GM21825 (cell line): ENCODE measurements around the gene PQBP1.
A peak's percentile ranks its signal among the peaks of the same experiment; 100 is the strongest.

Experiments used
- ATAC-seq: cut with Tn5 transposase; IDR thresholded peaks from one replicate; pipeline ENCODE4 v1.9.1; 2021; ENCODE audit warnings: mild to moderate bottlenecking, moderate library complexity; ENCODE audit not compliant: unreplicated experiment

Gene PQBP1

DNA sequence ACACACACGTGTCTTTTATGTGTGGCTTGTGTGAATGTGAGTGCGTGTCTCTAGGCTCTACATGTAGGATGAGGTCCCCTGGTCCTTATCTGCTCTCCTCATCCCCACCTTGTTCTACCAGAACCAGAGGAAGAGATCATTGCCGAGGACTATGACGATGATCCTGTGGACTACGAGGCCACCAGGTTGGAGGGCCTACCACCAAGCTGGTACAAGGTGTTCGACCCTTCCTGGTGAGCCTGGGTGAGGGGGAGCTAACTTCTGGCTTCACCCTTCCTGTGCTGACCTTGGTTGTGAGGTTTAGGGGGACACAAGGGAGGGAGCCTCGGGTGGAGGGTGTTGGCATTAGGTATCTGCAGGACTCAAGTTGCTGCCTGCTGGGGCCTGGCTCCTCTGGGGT is 3.3 kb downstream of the PQBP1 start:
- no peak for ATAC-seq

GRCh38 chrX:48902135-48902534 is 4.4 kb downstream of the PQBP1 start:
- no peak for ATAC-seq

GRCh38 chrX:48902776-48903175 is 5.0 kb downstream of the PQBP1 start:
- no peak for ATAC-seq

- ATAC-seq: no peak
Measured at GRCh38 chrX:48903290-48903689, 5.6 kb downstream of the PQBP1 start.

- no peak for ATAC-seq
Measured at GRCh38 chrX:48904180-48904579, 6.5 kb downstream of the PQBP1 start.

DNA sequence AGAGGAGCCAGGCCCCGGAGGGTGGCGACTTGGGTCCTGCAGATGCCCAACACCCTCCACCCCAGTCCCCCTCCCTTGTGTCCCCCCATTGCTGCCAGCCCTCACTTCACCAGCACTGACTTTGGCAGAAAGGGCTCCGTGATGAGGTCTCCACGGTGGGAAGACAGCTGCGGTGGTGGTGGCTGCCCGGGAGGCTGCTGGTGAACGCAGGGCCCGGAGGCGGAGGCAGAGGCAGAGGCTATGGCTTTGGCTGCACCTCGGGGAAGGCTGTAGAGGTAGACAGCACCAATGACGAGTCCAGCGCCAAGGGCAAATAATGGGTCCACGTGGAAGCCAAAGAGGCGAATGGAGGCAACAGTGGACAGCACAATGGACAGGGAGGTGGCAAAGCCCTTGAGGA is 6.9 kb downstream of the PQBP1 start:
- no peak for ATAC-seq

DNA sequence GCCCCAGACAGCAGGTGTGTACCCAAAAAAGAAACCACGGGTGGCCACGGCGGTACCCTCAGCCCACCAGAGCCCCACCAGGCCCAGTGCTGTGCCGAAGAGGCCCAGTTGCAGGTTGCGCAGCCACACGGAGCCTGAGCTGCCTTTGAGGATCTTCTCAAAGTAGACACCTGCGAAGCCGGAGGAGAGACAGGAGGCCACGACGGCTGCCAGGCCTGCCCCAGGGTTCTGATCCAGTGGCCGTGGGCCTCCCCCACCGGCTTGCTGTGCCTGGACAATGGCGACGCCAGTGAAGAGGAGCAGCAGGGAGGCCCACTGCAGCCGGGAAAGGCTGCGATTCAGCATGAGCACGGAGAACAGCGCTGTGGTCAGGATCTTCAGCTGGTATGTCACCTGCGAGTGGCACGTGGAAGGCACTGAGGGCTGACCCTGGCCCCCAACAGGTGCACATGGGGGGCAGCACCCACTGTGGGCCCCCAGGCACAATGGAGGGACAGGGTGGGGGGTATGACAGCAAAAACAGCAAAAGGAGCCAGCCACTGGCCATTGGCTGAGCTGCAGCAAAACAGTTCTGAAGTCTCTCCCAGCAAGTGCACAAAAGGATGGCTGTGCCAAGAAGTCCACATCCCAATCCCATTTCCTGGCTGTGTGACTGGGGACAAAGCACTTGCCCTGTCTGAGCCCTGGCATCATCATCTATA is 7.5 kb downstream of the PQBP1 start:
- ATAC-seq: no peak

DNA sequence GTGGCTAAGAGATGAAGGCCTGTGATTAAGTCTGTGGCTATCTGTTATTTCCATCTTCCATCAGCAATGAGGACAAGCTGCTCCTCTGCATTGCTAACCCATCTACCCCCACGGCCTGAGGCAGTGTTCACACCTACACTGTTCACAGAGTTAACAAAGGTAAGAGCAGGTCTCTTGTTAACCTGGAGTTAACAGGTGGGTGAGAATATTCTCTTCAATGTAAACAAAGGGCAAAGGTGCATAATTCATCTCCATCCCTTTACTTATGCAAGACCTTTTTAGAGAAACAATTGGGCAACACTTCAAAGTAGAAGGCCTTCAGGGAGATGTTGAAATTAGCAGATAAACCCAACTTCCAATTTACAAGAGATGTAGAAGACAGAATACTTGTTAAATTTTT is 10.9 kb downstream of the PQBP1 start:
- no peak for ATAC-seq

- no peak for ATAC-seq
Measured at GRCh38 chrX:48909703-48910294, 12.1 kb downstream of the PQBP1 start.

GRCh38 chrX:48910926-48911411 is 13.2 kb downstream of the PQBP1 start:
- ATAC-seq: no peak

GRCh38 chrX:48911412-48912182 is 13.9 kb downstream of the PQBP1 start, which contains the start of gene SLC35A2:
TSS of gene SLC35A2 (minus strand) at chrX:48911646. CDS start at chrX:48911636, 10 bp downstream.
- peak; percentile 47 for ATAC-seq

DNA sequence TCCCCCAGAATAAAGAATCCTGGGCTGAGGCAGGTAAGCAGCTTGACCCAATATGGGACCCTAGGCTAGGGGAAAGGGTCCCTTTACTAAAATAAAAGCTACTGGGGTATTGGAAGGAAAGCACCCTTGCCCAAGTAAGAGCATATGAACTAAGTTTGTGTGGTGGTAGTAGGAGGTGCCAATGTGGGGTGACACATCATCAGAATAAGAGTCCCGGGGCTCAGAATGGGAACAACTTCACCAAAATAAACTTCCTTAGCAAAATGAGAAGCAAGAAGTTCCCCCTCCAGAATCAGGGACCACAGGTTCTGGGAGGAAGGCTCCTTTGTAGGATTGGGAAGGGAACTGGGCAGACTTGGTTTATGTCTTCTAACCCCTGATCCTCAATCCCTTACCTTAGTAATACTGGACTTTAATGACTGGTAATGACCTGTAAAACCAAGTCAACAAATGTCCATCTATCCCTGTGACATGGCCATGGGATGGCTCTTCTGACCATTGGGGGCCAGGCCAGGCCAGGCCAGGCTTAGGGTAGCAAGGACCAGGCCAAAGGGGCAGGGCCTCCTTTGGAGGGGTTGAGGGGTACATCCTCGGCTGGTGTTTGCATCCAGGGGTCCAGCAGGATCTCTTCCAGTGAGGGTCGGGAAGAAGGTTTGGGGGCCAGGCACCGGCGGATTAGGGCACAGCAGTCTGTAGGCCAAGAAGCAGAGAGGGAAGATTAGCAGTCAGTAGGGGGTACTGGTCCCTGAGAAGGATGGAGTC is 16.1 kb downstream of the PQBP1 start:
- ATAC-seq: no peak

GRCh38 chrX:48914593-48915493 is 17.1 kb downstream of the PQBP1 start:
- ATAC-seq: no peak

DNA sequence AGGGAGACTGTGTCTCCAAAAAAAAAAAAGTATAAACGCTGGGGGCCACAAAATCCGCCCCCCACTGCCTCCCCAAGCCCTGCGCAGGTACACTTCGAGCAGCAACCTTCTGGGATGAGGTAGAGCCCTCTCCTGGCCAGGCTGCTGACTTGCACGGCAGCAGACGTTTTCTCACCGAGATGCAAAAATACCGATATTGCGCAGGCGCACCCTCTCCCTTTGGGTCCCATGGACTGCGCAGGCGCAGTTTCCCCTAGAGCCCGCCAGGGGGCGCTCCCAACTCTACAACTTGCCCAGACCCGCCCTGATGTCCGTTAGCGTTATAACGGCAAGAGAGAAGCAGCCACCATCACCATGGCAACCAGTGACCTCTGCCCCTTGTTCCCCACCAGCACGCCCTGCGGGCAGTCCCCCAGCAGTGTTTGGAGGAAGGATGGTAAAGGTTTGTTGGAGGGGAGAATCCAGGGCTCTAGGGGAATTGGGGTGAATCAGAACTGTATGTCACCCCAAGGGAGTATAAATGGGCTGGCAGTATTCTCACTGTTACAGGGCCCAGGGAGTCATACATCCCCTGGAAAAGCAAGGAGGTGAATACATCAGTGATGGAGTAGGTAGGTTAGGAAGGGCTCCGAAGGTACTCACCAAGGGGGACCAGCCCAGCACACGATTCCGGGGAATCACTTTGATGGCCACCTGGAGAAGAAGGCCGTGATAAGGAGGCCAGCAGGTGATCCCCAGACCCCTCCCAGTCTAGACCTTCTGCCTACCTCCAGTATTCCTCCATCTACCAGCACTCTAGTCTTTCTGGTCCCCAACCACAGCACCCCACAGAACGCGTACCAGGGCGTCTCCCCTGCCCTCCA is 19.6 kb downstream of the PQBP1 start:
- peak; percentile 31 for ATAC-seq

DNA sequence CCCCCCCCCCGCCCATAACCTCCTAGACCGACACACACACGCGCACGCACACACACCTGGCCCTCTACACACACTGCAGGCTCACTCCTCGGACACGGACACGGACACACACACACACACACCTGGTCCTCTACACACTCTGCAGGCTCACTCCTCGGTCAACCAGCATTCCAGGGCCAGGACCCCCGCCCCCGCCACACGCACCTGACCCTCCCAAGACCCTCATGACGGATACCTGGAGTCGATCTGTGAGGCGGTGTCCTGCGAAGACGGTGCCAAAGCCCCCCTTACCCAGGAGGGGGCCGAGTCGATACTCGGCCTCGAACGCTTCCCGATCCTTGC is 20.5 kb downstream of the PQBP1 start:
- ATAC-seq: no peak

DNA sequence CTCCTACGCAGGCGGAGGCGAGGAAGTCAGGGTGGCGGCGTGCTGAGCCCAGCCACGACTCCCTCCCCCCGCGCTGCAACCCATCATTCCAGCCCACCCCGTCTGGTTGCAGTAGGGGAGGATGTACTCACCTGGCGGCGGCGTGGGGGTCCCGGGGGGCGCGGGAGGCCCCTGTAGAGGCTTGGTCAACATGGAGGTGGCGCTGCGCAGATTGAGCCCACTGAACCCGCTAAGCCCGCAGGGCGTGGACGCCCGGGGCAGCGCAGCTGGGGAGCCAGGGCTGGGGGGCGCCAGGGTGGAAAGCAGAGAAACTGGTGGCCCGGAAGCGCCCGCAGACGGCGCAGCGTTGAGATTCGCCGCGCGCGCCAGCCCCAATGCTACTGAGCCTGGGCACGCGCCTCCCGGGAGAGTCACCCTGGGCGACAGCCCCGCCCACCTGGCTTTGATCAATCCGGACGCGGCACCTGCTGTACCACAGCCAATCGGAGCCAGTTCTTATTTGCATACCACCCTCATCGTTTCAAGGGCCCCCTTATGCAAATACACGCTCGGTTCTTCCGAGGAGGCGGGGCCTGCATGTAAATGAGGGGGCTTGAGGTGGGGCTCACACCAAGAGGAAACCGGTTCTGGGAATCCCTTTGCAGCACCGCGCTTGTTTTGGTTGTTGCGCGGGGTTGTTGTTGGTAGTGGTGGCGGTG is 21.1 kb downstream of the PQBP1 start, which contains the start of gene PIM2:
PIM2 (minus strand) TSS at position 382 of the 698 bp plus-strand sequence; CDS start at position 192, 190 bp downstream.
- ATAC-seq: peak; percentile 63

DNA sequence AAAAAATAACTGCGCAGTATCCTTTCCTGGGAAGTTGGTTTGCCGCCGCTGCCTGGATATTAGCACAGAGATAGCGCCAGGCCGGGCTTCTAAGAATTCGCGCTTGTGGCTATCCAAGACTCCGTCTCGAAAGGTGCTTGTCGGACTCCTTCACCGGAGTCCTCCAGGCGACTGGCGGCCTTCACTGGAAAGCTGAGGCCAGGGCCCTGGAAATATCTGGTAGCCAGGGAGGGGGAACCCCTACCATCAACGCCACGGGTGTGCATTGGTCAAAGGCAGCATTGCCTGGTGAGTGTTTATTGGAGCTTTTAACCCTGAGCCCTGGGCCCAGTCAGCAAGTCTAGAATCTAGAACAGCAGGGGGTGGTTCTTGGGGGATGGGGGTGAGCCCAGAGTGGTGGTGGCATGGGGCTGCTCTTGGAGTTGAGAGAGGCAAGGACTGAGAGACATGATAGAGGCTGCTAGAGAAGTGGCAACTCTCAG is 21.7 kb downstream of the PQBP1 start:
- ATAC-seq: no peak
